H1 (cell line): ENCODE data around the gene ADAM23. TPM values are rescaled to one million over a fixed set of nuclear protein-coding genes. Genes with fewer than 3 reads are reported as not detected.

Experiments used
- CTCF ChIA-PET: fragments of 300-600 bp; sonication (Branson Sonifier 250); formaldehyde crosslinking; loops from one replicate; lab custom pipeline; 2021; ENCODE audit not compliant: partially characterized antibody; lab: Charles Lee
- POLR2A ChIA-PET: fragments of 300-600 bp; sonication (Branson Sonifier 250); formaldehyde crosslinking; loops from one replicate; lab custom pipeline; 2021; ENCODE audit warnings: inconsistent platforms; ENCODE audit not compliant: partially characterized antibody; lab: Charles Lee
- DNase-seq, 2 experiments: peaks; one replicate each; pipeline versions ENCODE4 v3.0.0 to v3.0.0-alpha.2; 2010 to 2022; ENCODE audit warnings: low spot score in 2 of 2, low read depth in 1 of 2, mixed read lengths in 1 of 2
- FAIRE-seq: peaks from 2 replicates; lab custom pipeline; 2011; peaks lifted over from hg19 to GRCh38; lab: Jason Lieb, UNC
- H2AFZ ChIP-seq: 2 replicates; pipeline ENCODE4 v1.8.1; 2012; ENCODE audit warnings: low read length, inconsistent platforms
- H2AK5ac ChIP-seq: 2 replicates; pipeline ENCODE4 v1.6.1; 2013; ENCODE audit warnings: low read depth, low read length
- H2BK120ac ChIP-seq: replicated peaks from 2 replicates; pipeline ENCODE3; 2013; ENCODE audit warnings: low read depth, low read length, inconsistent platforms
- H2BK12ac ChIP-seq: 2 replicates; pipeline ENCODE4 v1.6.1; 2013; ENCODE audit warnings: low read depth, low read length
- H2BK15ac ChIP-seq: 2 replicates; pipeline ENCODE4 v1.6.1; 2013; ENCODE audit warnings: low read length
- H2BK20ac ChIP-seq: 2 replicates; pipeline ENCODE4 v1.6.1; 2013; ENCODE audit warnings: low read length
- H2BK5ac ChIP-seq: 2 replicates; pipeline ENCODE4 v1.6.1; 2013; ENCODE audit warnings: low read depth, low read length
- H3K14ac ChIP-seq: 2 replicates; pipeline ENCODE4 v1.6.1; 2013; ENCODE audit warnings: inconsistent platforms; ENCODE audit not compliant: insufficient read length
- H3K18ac ChIP-seq: 2 replicates; pipeline ENCODE4 v1.6.1; 2013; ENCODE audit warnings: low read length; ENCODE audit errors: extremely low read depth
- H3K23ac ChIP-seq: 2 replicates; pipeline ENCODE4 v1.6.1; 2013; ENCODE audit warnings: inconsistent platforms; ENCODE audit not compliant: insufficient read length
- H3K23me2 ChIP-seq: 2 replicates; pipeline ENCODE4 v1.6.1; 2013; ENCODE audit warnings: low read depth, low read length
- H3K27ac ChIP-seq: 2 replicates; pipeline ENCODE4 v1.6.1; 2011; ENCODE audit warnings: low read depth, low read length, inconsistent platforms
- H3K27me3 ChIP-seq, 4 experiments: replicated peaks in 1 of 4; 1 replicate in 1 of 4; 2 replicates in 3 of 4; pipeline versions ENCODE4 v1.6.1 to v1.8.1; 2011 to 2013; ENCODE audit warnings: low read length in 3 of 4, mild to moderate bottlenecking in 3 of 4, inconsistent platforms in 2 of 4, mixed read lengths in 2 of 4, moderate library complexity in 1 of 4; ENCODE audit not compliant: control insufficient read depth in 3 of 4, insufficient read depth in 3 of 4; ENCODE audit errors: extremely low read depth in 1 of 4
- H3K36me3 ChIP-seq, 4 experiments: 2 replicates each; pipeline versions ENCODE4 v1.6.1 to v1.8.1; 2011 to 2013; ENCODE audit warnings: mild to moderate bottlenecking in 4 of 4, low read length in 3 of 4, moderate library complexity in 2 of 4, control low read depth in 1 of 4, inconsistent platforms in 1 of 4; ENCODE audit not compliant: insufficient read depth in 4 of 4, control insufficient read depth in 2 of 4
- H3K4ac ChIP-seq: replicated peaks from 2 replicates; pipeline ENCODE3; 2013; ENCODE audit warnings: low read length, low read depth, mixed read lengths, inconsistent platforms; ENCODE audit not compliant: insufficient read length
- H3K4me1 ChIP-seq, 4 experiments: replicated peaks in 1 of 4; 1 replicate in 1 of 4; 2 replicates in 3 of 4; pipeline versions ENCODE4 v1.6.1 to v1.8.1; 2011 to 2013; ENCODE audit warnings: low read length in 3 of 4, inconsistent platforms in 2 of 4, mixed read lengths in 1 of 4; ENCODE audit not compliant: insufficient read depth in 4 of 4, control insufficient read depth in 3 of 4
- H3K4me2 ChIP-seq, 2 experiments: 2 replicates each; pipeline versions ENCODE4 v1.6.1 to v1.8.1; 2011 to 2013; ENCODE audit warnings: low read depth in 2 of 2, low read length in 2 of 2, control low read depth in 1 of 2, inconsistent platforms in 1 of 2, mild to moderate bottlenecking in 1 of 2; ENCODE audit not compliant: insufficient read depth in 1 of 2
- H3K4me3 ChIP-seq, 4 experiments: fragments of 200-600, 300-600 bp in 1 of 4; sonication (generic), shearing (Covaris generic), sonication (Bioruptor Twin) in 1 of 4; 2 replicates each; pipeline versions ENCODE4 v1.5.1 to v1.8.1; 2011 to 2016; ENCODE audit warnings: low read length in 4 of 4, low read depth in 3 of 4, control low read depth in 2 of 4, inconsistent platforms in 2 of 4, mild to moderate bottlenecking in 2 of 4, mixed read lengths in 1 of 4, moderate library complexity in 1 of 4; ENCODE audit not compliant: insufficient read depth in 2 of 4; ENCODE audit errors: extremely low read depth in 1 of 4
- H3K56ac ChIP-seq: replicated peaks from 2 replicates; pipeline ENCODE3; 2013; ENCODE audit warnings: low read depth, mild to moderate bottlenecking, mixed read lengths, low read length, inconsistent platforms; ENCODE audit not compliant: insufficient read length
- H3K79me1 ChIP-seq: 2 replicates; pipeline ENCODE4 v1.6.1; 2013; ENCODE audit warnings: low read depth, low read length, control low read depth
- H3K79me2 ChIP-seq, 2 experiments: 2 replicates each; pipeline versions ENCODE4 v1.6.1 to v1.8.1; 2012 to 2013; ENCODE audit warnings: low read length in 2 of 2, mild to moderate bottlenecking in 2 of 2, inconsistent platforms in 1 of 2; ENCODE audit not compliant: insufficient read depth in 2 of 2, control insufficient read depth in 1 of 2
- H3K9ac ChIP-seq, 4 experiments: replicated peaks in 1 of 4; 1 replicate in 1 of 4; 2 replicates in 3 of 4; pipeline versions ENCODE4 v1.6.1 to v1.8.1; 2011 to 2013; ENCODE audit warnings: low read depth in 3 of 4, low read length in 3 of 4, control low read depth in 2 of 4, mild to moderate bottlenecking in 2 of 4, moderate library complexity in 2 of 4, inconsistent platforms in 1 of 4; ENCODE audit errors: extremely low read depth in 1 of 4
- H3K9me3 ChIP-seq, 2 experiments: 2 replicates each; pipeline versions ENCODE4 v1.6.1 to v1.8.1; 2012 to 2013; ENCODE audit warnings: mild to moderate bottlenecking in 2 of 2, moderate library complexity in 2 of 2, control low read depth in 1 of 2, inconsistent platforms in 1 of 2, low read depth in 1 of 2, low read length in 1 of 2, mixed read lengths in 1 of 2; ENCODE audit not compliant: insufficient read depth in 2 of 2
- H4K20me1 ChIP-seq, 2 experiments: replicated peaks in 1 of 2; 2 replicates each; pipeline versions ENCODE3 to v1.8.1; 2011 to 2013; ENCODE audit warnings: inconsistent platforms in 2 of 2, low read length in 2 of 2, mild to moderate bottlenecking in 1 of 2; ENCODE audit not compliant: insufficient read depth in 2 of 2, control insufficient read depth in 1 of 2
- H4K5ac ChIP-seq: 2 replicates; pipeline ENCODE4 v1.6.1; 2013; ENCODE audit warnings: low read length, low read depth, mixed read lengths, inconsistent platforms; ENCODE audit not compliant: insufficient read length
- H4K8ac ChIP-seq: 2 replicates; pipeline ENCODE4 v1.8.0; 2013; ENCODE audit warnings: mild to moderate bottlenecking, moderate library complexity, low read length, inconsistent platforms; ENCODE audit not compliant: insufficient read depth; ENCODE audit errors: extremely low read depth
- H4K91ac ChIP-seq: replicated peaks from 2 replicates; pipeline ENCODE3; 2013; ENCODE audit warnings: low read length, mixed read lengths, inconsistent platforms; ENCODE audit not compliant: insufficient read length
- CTCF ChIP-seq, 3 experiments: IDR thresholded peaks; 1 replicate in 2 of 3; 2 replicates in 1 of 3; pipeline versions ENCODE4 v1.5.1 to v1.6.1; 2011; ENCODE audit warnings: low read length in 3 of 3, mild to moderate bottlenecking in 3 of 3, inconsistent platforms in 2 of 3, low read depth in 1 of 3, moderate library complexity in 1 of 3; ENCODE audit not compliant: insufficient read depth in 1 of 3; ENCODE audit errors: control extremely low read depth in 1 of 3
- RXRA ChIP-seq: IDR thresholded peaks from 2 replicates; pipeline ENCODE4 v1.6.1; 2011; ENCODE audit warnings: low read depth, mild to moderate bottlenecking, low read length, moderate library complexity; ENCODE audit not compliant: insufficient read depth
- TCF12 ChIP-seq: IDR thresholded peaks from 2 replicates; pipeline ENCODE4 v1.6.1; 2011; ENCODE audit warnings: low read depth, mild to moderate bottlenecking, low read length
- WGBS, 2 experiments: shearing (Covaris generic) in 1 of 2; methylation state at CpG; one replicate each; pipeline versions ENCODE4 v1.1.6 to v1.1.7; 2013 to 2015; ENCODE audit warnings: low lambda C conversion rate in 2 of 2, mixed read lengths in 2 of 2, inconsistent platforms in 1 of 2, low coverage in 1 of 2, missing lambda C conversion rate in 1 of 2; ENCODE audit not compliant: insufficient replicate concordance in 2 of 2, insufficient coverage in 1 of 2, insufficient read length in 1 of 2; ENCODE audit errors: extremely low coverage in 1 of 2, missing lambda C conversion rate in 1 of 2; 5-methylcytosine and 5-hydroxymethylcytosine counted together
- polyA plus RNA-seq, 7 experiments: library from polyadenylated mRNA; depleted of rRNA in 3 of 7; stranded (reverse) in 5 of 7; unstranded in 2 of 7; fragments of >200 nt in 5 of 7; fragments of 200-250 nt in 2 of 7; gene quantifications; 1 replicate in 5 of 7; 2 replicates in 1 of 7; 4 replicates in 1 of 7; pipeline versions ENCODE4 v1.2.1 to v1.2.3, GENCODE V29; 2011 to 2013; ENCODE audit warnings: missing spikeins in 2 of 7, mixed read lengths in 2 of 7
- total RNA-seq: library from RNA; stranded (reverse); fragmentation: NEBNext Ultra II Directional; extraction: Animal tissue kit (Norgen Biotek cat#: 25700); gene quantifications from 2 replicates; pipeline ENCODE4 v1.2.1, GENCODE V29; 2021

ADAM23 gene
- total and polyA plus RNA-seq, 2 of the 8 experiments (the other 6 are each of a cell fraction or from before 2014, with no cell fraction given): 9.9 to 20.8 TPM

GRCh38 chr2:206616151-206616550 is 172.8 kb downstream of the ADAM23 start:
- Histone ChIP-seq H3K14ac (no peak overlapping the region), H3K79me1 (no peaks in the 10 kb centered on the region), H3K23ac (no peak overlapping the region), H3K4me1 (no peaks in the 10 kb centered on the region), H3K9me3 (no peaks in the 10 kb centered on the region), H3K23me2 (no peaks in the 10 kb centered on the region), H3K79me2 (no peaks in the 10 kb centered on the region), H3K27ac (no peak overlapping the region), H2AFZ (no peak overlapping the region), H4K5ac (no peak overlapping the region), H2BK5ac (no peak overlapping the region), H4K91ac (no peak overlapping the region), H3K9ac (no peak overlapping the region), H3K4me3 (no peak overlapping the region), H3K27me3 (no peaks in the 10 kb centered on the region), H2AK5ac (no peak overlapping the region), H3K4me2 (no peak overlapping the region), H2BK12ac (no peak overlapping the region), H3K36me3 (no peaks in the 10 kb centered on the region), H4K20me1 (no peaks in the 10 kb centered on the region), H3K4ac (no peak overlapping the region), H2BK15ac (no peak overlapping the region), H4K8ac (no peak overlapping the region), H3K56ac (no peak overlapping the region), H2BK20ac (no peak overlapping the region), H2BK120ac (no peak overlapping the region), H3K18ac (no peak overlapping the region)
- POLR2A ChIA-PET: no interaction called here
- CTCF ChIA-PET: interaction anchor here (1.0 to 3.0 kb wide), 4 partner anchors 9 to 48 kb away, joined by 3 to 13 read pairs (median 4); no protein-coding TSS in a partner anchor
- FAIRE-seq (no peak), DNase-seq (no peak)
- TF ChIP-seq RXRA: no peak
- TF ChIP-seq CTCF (IDR thresholded peaks at IDR 0.05; ENCODE audit: control extremely low read depth in 1 of 3, insufficient read depth in 1 of 3, low read depth in 1 of 3, low read length in 3 of 3): no peak
- no peak for TF ChIP-seq TCF12
- WGBS, 2 experiments: 87% methylated on average over 2 of the region's 2 CpGs; no CpG with 5 or more reads in 1 of the 2 experiments
